NCI-H146 treated with DMSO at 0.1 percent for 48 hours (cell line): Measurements from ENCODE around the gene HIF1A.
"Not testable (repeated sequence)": the region's sequence is repeated elsewhere in the genome, so short reads cannot be mapped to it uniquely, and the experiment has no call there.

Source experiments
- DNase-seq: peaks from one replicate; lab custom pipeline; 2025; ENCODE audit not compliant: unreplicated experiment; lab: John Stamatoyannopoulos, UW

Gene HIF1A

DNA sequence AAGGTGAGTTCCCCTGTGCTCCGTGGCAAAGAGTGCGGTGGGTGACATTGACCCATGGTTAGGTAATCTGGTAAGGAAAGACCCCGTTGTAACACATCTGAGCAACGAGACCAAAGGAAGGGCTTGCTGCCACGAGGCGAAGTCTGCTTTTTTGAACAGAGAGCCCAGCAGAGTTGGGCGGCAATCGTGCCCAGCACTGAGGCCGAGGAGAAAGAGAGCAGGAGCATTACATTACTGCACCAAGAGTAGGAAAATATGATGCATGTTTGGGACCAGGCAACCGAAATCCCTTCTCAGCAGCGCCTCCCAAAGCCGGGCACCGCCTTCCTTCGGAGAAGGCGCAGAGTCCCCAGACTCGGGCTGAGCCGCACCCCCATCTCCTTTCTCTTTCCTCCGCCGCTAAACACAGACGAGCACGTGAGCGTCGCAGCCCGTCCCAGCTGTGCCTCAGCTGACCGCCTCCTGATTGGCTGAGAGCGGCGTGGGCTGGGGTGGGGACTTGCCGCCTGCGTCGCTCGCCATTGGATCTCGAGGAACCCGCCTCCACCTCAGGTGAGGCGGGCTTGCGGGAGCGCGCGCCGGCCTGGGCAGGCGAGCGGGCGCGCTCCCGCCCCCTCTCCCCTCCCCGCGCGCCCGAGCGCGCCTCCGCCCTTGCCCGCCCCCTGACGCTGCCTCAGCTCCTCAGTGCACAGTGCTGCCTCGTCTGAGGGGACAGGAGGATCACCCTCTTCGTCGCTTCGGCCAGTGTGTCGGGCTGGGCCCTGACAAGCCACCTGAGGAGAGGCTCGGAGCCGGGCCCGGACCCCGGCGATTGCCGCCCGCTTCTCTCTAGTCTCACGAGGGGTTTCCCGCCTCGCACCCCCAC lies at the start of gene HIF1A:
Gene HIF1A, plus strand, starts transcription at position 684 of the 865 bp plus-strand sequence. CDS start 292 bp downstream, outside the sequence.
- DNase-seq = peak; percentile 86

DNA sequence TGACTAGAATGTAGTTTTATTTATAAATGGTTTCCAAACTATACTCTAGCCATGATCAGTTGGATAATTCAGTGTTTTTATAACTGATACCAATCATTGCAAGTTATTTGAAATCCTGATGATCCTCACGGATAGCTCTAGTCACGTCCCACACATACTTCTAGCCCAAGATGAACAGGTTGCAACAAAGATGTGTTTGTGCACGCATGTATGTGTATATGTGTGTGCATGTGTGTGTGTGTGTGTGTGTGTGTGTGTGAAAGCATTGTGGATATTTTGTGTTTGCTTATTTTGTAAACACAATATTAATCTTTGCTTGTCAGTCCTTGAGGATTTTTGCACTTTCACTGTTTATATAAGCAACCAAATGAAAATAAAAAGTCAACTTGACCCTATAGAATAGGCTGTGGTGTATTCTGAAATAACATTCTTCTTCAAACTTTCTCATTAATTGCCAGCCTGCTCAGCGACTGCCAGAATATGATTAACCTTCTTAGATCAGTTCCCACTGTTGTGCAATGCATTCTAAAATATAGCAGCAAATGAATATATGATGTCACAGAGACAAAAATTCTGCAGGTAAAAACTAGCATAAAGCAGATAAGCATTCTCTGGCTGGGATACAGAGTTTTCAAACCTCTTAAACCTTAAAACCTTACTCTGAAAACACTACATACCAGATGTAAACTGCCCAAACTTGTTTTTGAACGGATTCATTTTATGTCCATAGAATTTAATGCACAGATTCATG lies 48.8 kb upstream of the HIF1A start:
- no peak for DNase-seq

DNA sequence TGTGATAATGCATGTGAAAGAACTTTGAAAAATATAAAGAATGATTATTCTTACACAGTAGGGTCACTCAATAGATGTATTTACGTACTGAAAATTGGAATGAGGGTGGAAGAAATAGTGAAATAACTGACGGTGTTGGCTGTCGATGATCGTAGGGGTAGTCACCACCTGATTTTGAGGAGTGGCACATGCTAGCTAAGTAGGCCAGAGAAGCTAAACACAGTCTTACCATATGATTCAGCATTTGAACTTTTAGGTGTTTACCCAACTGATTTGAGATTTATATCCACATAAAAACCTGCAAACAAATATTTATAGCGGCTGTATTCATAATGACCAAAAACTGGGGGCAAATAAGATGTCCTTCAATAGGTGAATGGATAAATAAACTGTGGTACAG lies 47.6 kb upstream of the HIF1A start:
- DNase-seq = no peak

DNA sequence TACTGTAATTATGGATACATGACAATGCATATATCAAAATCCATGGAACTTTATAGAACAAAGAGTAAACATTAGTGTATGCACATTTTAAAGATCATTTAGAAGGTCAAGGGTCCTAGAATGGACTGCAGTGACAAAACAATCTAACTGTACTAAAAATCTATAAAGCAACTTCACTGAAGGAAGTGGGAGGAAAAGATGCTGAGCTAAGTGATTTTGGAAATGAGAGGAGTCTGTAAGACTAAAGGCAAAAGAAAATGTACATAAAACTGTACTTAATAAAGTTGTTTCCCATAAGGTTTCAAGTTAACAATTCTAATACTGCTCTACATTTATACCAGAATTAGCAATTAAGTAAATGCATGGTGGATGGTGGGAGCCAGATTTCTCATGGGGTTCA lies 46.9 kb upstream of the HIF1A start:
- DNase-seq = no peak

DNA sequence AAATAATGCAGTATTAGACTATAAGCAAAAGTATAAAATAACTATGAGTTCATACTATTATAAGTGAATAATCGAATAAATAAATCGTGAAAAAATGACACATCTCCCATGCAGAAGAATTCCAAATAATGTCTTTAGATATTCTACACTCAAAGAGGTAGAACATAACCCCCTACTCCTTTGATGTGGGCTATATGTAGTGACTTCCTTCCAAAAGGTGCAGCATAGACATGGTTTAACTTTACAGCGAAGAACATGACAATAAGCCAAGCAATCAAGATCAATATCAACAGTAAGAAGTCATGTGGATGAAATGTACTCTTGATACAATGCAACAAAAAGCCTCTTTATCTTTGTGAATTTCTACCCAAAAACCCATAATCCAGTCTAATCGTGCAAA lies 46.0 kb upstream of the HIF1A start:
- DNase-seq = no peak

DNA sequence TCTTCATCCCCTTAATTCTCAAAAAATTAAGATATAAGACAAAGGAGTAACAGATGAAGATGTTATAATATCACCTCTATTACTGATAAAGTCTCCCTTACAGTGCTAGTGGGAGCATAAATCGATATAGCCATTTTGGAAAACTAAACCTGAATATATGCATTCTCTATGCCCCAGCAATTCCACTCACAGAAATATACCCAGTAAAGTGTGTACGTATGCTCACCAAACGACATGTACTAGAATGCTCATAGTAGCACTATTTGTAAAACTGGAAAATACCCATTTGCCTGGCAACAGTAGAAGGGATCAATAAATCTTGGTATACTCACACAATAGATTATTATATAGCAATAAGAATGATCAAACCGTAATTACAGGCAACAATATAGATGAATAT lies 44.0 kb upstream of the HIF1A start:
- no peak for DNase-seq

DNA sequence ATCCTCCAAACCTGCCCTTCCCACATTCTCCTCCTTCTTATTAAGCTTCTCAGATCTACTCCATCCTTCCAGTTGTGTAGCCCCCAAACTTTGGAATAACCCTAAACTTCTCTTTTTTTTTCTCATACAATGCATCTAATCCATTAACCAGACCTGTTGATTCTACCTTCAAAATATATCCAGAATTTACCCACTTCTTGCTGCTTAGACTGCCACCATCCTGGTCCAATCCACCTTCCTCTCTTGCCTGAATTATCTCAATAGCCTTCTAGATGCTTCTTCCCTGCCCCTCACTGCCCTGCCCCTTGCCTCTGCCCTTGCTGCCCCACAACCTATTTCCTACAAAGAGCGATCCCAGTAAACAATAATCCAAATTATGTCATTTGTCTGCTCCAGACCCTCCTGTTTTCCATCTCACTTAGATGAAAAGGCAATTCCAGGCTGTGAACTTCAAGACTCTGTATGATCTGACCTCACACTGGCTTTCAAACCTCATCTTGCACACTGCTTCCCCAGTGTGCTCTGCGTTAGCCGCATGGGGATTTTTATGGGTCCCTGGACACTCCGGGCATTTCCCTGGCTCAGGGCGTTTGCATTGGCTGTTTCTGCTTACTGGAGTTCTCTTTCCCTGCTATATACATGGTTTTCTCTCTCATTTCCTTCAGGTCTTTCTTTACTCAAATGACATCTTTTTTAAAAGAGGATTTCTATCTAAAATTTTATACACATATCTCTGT lies 42.6 kb upstream of the HIF1A start:
- DNase-seq = no peak

DNA sequence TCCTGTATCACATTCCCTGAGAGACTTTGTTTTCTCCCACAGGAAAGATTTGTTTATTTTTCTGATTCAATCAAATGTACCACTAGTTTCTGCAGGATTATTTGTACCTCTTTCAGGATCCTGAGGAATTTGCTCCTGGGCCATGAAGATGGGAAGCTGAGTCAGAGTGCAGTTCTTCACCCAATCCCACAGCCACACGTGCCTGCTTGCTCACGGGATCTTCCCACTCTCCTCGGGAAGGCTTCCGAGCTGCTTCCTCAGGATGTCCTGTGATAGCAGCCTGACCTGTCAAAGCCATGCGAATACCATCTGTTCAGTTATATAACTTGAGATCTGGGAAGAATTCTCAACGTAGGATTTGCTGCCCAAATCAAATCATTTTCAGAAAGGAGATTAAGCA lies 41.8 kb upstream of the HIF1A start:
- DNase-seq = no peak

DNA sequence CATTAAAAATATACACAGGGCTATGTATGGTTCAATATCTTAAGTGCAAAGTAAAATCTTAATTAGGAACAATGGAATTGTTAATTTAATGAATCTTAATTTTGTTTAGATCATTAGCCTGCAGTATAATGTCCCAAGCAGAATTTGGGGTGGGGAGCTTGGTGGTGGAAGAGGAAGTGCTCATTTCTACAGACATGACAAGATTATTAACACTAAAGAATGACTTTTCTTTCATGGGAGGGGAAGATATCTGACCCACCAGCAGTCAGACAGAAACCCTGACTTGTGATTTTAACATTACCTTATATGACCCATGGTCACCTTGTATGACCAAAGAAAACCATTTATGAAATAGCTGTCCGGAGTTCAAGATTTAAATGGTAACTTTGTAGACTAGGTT lies 41.3 kb upstream of the HIF1A start:
- DNase-seq = no peak

DNA sequence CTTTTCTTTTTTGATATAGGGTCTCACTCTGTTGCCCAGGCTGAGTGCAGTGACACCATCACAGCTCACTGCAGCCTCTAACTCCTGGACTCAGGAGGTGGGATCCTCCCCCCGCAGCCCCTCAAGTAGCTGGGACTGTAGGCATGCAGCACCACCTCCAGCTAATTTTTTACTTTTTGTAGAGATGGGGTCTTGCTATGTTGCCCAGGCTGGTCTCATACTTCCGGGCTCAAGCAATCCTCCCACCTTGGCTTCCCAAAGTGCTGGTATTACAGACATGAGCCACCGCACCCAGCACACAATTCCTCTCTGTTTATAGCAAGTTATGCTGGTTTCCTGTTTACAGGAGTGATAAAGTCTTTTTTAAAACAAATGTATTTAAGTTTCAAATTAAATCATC lies 39.5 kb upstream of the HIF1A start:
- DNase-seq = no peak

DNA sequence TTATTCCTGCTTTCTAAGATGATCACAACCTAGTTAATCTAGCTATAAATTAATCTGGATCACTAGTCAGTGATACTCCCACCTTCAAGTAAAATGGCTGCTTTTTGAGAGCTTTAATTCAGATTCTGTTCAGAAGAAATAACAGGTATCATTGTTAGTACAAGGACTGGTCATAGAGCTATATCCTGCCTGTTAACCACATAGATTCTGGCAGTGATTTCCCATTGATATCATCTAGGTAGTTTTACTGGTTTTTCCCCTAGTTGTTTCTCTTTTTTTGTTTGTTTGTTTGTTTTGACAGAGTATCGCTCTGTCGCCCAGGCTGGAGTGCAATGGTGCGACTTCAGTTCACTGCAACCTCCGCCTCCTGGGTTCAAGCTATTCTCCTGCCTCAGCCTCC lies 39.0 kb upstream of the HIF1A start:
- no peak for DNase-seq

DNA sequence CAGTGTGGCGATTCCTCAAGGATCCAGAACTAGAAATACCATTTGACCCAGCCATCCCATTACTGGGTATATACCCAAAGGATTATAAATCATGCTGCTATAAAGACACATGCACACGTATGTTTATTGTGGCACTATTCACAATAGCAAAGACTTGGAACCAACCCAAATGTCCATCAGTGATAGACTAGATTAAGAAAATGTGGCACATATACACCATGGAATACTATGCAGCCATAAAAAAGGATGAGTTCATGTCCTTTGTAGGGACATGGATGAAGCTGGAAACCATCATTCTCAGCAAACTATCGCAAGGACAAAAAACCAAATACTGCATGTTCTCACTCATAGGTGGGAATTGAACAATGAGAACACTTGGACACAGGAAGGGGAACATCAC lies 37.2 kb upstream of the HIF1A start:
- DNase-seq = not testable (repeated sequence)

DNA sequence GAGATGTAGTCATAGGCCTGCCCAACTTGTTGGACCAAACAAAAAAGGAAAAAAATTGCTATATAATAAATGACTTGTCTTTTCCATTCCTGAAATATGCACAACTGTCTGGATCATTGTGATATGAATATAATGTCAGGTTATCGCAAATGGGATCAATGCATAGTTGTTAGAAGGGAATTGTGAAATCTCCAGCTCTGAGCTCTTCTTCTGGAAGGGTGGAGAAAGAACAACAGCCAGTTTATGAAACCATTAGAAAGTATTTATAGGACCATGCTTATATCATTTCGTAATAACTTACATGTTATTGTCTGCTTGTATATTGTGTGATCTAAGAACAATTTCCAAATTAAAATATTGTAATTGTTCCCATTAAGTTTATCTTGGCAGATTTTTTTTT lies 35.7 kb upstream of the HIF1A start:
- no peak for DNase-seq

DNA sequence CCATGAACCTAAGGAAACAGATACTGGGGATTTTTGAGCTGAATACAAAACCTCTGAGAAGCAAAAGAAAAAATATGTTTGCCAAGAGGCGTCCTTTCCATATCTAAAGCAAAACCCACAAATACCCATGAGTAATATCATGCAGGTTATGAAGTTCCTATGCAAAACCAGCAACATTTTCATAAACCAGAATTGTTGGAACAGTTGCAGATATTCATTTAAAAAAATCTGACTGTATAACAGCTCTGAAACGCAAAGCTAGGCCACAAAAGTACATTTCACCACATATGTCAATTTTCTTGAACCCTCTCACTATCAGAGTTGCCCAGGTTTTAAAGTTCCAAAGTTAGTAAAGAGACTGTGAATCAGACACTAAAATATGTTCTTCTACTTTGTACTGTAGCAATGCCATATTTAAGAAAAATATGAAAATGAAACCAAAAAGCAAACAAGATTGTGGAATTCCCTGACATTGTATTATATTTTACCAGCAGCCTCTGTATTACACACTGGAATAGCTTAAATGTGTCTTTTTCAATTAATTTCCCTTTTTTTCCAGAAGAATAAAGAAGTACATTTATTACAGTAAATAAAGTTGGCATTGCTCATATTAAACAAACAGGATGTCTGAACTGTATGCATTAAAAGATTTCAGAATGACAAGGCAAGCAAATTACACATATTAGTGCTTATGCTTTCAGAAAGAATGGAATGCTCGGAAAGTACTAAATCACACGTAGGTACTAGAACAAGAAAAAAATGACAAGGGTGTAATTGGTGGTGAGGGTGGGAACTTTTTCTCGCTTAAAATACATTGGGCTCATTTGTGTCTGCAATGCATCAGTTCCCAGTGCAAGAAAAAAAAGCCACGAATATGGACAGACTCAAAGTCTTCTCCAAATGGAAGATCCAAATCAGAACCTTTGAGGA lies 33.6 kb upstream of the HIF1A start:
- DNase-seq = no peak

DNA sequence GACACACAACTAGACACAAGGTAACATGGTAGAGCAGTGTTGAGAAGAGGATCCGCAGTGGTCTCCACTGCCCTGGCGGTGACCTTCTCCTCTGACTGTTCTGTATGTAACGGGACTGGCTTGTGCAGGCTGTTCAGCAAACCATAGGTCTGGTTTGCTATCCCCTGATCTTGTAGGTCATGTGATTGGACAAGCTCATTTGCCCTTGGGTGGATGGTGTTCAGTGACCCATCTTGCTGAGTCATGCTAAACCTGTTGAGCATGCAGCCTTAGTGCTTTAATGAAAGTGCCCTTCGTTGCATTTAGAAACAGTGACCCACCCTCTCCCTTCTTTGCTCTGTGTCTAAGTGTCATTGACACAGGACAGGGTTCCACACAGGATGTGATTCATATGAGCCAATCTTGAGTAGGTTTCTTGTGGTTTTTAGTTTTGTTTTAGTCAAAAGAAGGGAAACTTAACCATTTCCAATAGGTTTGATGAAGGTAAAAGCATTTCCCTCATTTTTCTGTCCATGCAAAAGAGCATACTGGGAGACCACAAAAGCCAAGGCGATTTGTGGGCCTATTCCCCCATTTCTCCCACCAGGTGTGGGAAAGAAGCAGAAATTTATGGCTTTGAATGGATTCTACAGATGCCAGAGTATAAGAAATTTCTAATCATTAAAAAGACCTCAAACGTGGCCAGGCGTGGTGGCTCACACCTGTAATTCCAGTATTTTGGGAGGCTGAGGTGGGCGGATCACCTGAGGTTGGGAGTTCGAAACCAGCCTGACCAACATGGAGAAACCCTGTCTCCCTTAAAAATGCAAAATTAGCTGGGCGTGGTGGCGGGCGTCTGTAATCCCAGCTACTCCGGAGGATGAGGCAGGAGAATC lies 32.6 kb upstream of the HIF1A start:
- DNase-seq = no peak

DNA sequence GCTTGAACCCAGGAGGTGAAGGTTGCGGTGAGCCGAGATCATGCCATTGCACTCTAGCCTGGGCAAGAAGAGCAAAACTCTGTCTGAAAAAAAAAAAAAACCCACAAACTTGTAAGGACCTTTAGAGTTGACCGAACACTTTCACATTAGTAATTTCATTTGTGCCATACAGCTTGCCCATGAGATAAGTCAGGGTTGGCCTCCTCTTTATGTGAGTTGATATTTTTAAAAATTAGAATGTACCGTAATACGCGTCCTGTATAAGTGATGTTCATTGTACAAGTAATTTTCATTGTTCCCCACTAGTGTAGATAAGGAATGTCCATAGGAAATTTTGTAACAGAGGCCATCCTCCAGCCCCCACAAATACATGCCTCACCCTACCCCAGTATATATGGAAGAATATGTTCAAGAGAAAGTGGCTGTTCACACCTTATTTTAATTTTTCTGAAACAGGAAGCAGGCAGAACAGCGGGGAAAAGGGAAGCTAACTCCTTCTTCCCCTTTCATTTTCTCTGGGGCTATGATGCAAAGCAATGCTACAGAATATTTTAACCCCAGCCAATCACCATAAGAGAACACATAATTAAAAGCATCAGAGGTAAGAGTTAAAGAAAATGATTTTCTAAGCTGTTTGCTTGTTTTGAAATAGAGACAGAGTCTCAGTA lies 31.9 kb upstream of the HIF1A start:
- DNase-seq = no peak

DNA sequence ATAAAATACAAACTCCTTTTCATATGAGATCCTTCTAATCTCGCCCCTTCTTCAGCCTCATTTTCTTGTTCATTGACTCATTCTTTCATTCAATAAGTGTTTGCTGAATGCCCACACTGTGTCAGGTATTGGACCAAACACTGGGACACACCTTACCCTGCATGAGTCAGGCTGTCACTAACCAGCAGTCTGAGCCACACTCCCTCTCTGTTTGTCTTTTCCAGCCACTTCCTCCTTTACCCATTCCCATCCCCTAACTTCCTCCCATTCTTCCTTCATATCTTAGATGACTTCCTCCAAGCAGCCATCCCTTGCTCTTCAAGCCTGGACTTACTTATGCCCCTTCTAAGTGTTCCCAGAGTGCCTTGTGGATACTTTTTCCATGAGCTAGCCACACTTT lies 27.0 kb upstream of the HIF1A start:
- DNase-seq = no peak

DNA sequence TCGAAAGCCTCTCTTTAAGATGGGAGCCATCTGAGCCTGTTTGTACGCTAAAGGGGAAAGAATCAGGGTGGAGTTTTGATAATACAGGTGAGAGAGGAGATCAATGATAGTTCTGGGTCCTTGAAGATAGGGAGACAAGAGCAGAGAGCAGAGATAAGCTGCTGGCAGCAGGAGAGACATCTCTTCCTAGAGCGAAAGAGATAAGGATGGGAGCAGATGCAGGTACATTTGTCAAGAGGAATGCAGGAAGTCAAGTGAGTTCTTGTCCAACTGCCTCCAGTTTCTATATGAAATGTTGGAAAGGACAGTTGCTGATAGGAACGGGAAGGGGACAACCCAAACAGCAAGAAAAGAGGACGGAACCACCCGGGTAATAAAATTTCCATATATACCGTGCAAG lies 24.7 kb upstream of the HIF1A start:
- DNase-seq = no peak

DNA sequence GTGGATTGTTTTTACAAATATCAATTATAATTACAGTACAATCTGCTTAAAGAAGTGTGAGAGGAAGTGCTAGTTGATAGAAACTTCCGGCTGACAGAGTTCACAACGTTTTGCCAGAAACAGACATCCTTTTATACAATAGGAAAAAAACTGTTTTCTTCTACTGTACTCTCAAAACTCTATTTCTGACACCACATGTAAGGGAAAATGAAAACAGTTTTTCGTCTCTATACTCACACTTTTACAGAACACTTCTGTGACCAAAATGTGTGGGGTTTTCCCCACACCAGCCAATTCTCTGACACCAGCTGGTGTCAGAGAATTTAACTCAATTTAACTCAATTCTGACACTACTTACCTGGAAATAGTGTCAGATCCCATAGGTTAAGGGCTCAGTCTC lies 24.2 kb upstream of the HIF1A start:
- no peak for DNase-seq
